Measurements from ENCODE around the gene EYS. TPM values are rescaled to one million over a fixed set of nuclear protein-coding genes. Genes with fewer than 3 reads are reported as not detected.
"Not testable (repeated sequence)": the region's sequence is repeated elsewhere in the genome, so short reads cannot be mapped to it uniquely, and the experiment has no call there.

Gene EYS
- total and polyA plus RNA-seq, 2 of the 13 experiments (the other 11 are each of a cell fraction or from before 2014, with no cell fraction given), result 0.04 to 0.07 TPM

DNA sequence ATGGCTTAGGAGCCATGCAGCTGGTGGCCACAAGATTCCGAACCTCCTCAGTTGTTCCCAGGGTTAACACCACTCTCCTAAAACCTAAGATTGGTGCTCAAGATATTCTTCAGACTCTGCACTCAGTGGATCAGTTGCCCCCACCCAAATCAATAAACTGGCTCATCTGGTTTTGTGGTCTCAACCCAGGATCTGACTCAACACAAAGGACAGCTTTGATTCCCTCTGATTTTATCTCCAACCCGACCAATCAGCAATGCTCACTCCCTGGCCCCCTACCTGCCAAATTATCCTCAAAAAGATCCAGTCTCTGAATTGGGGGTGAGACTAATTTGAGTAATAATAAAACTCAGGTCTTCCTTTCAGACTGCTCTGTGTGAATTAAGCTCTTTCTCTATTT is 137.5 kb downstream of the EYS start:
- H4K20me1 ChIP-seq (ENCODE audit: insufficient read depth, low read length), result no peaks in the 10 kb centered on the region
- in situ Hi-C loops (cut with HindIII; ENCODE audit: extremely low pct_ligation_motif_present, low pct_unique_long_range_greater_than_20kb), result no loop called here
- H3K4me1 ChIP-seq (ENCODE audit: insufficient read depth, low read length), result no peaks in the 10 kb centered on the region
- H3K4me3 ChIP-seq (replicated peaks in 1 of 3; ENCODE audit: insufficient read depth in 1 of 3, low read depth in 2 of 3, low read length in 3 of 3), result no peak overlapping the region
- no peaks in the 10 kb centered on the region for H3K36me3 ChIP-seq (replicated peaks in 1 of 2; ENCODE audit: control insufficient read depth in 1 of 2, insufficient read depth in 2 of 2, low read length in 2 of 2)
- DNase-seq (ENCODE audit: low spot score) (no peak), ATAC-seq (no peak), FAIRE-seq (no peak)
- H3K9me3 ChIP-seq (ENCODE audit: low read length), result no peaks in the 10 kb centered on the region
- H3K9ac ChIP-seq (ENCODE audit: insufficient read depth, low read depth, low read length), result no peak overlapping the region
- TF ChIP-seq JARID2 (CRISPR knock-in tag; IDR thresholded peaks at IDR 0.05; ENCODE audit: insufficient replicate concordance) (no peak), MLXIP (CRISPR knock-in tag; IDR thresholded peaks at IDR 0.05; ENCODE audit: borderline replicate concordance) (no peak), PPARG (CRISPR knock-in tag; conservative IDR thresholded peaks at IDR 0.05) (no peak), NFYB (CRISPR knock-in tag; IDR thresholded peaks at IDR 0.05) (no peak), KDM5A (IDR thresholded peaks at IDR 0.05; ENCODE audit: borderline replicate concordance, low read length) (no peak)
- 15% methylated on average over 2 of the region's 2 CpGs for WGBS (ENCODE audit: low lambda C conversion rate)
- H3K79me2 ChIP-seq (ENCODE audit: insufficient read depth, low read length), result no peaks in the 10 kb centered on the region
- H3K27ac ChIP-seq (ENCODE audit: extremely low read length, insufficient read depth, low read length), result no peak overlapping the region
- CTCF ChIA-PET (ENCODE audit: low intra/inter-chr PET ratio, low total read pairs), result no interaction called here
- no peak overlapping the region for H3K4me2 ChIP-seq (ENCODE audit: low read depth, low read length)
- intact Hi-C loops (cut with micrococcal nuclease; ENCODE audit: unreplicated experiment), result no loop called here
- no peaks in the 10 kb centered on the region for H3K27me3 ChIP-seq (ENCODE audit: control insufficient read depth in 1 of 2, insufficient read depth in 2 of 2, low read length in 2 of 2)
- POLR2A ChIA-PET, result no interaction called here
- no peak overlapping the region for H2AFZ ChIP-seq (ENCODE audit: low read length)
- no TSS peak for BruUV-seq (replicated peaks)

DNA sequence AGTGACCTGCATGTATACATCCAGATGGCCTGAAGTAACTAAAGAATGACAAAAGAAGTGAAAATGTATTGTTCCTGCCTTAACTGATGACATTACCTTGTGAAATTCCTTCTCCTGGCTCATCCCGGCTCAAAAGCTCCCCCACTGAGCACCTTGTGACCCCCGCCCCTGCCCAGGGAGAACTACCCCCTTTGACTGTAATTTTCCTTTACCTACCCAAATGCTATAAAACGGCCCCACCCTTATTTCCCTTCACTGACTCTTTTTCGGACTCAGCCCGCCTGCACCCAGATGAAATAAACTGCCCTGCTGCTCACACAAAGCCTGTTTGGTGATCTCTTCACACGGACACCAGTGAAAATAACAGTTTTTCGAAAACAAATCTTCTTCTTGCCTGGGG is 138.0 kb downstream of the EYS start:
- intact Hi-C loops (cut with micrococcal nuclease; ENCODE audit: unreplicated experiment); POLR2A ChIA-PET; H3K9ac ChIP-seq (ENCODE audit: insufficient read depth, low read depth, low read length); ATAC-seq; DNase-seq (ENCODE audit: low spot score); H3K79me2 ChIP-seq (ENCODE audit: insufficient read depth, low read length); H2AFZ ChIP-seq (ENCODE audit: low read length); H3K27ac ChIP-seq (ENCODE audit: extremely low read length, insufficient read depth, low read length); H3K27me3 ChIP-seq (ENCODE audit: control insufficient read depth in 1 of 2, insufficient read depth in 2 of 2, low read length in 2 of 2); H3K4me3 ChIP-seq (replicated peaks in 1 of 3; ENCODE audit: insufficient read depth in 1 of 3, low read depth in 2 of 3, low read length in 3 of 3); H4K20me1 ChIP-seq (ENCODE audit: insufficient read depth, low read length); CTCF ChIA-PET (ENCODE audit: low intra/inter-chr PET ratio, low total read pairs); H3K4me1 ChIP-seq (ENCODE audit: insufficient read depth, low read length); H3K4me2 ChIP-seq (ENCODE audit: low read depth, low read length); H3K9me3 ChIP-seq (ENCODE audit: low read length); in situ Hi-C loops (cut with HindIII; ENCODE audit: extremely low pct_ligation_motif_present, low pct_unique_long_range_greater_than_20kb); FAIRE-seq; BruUV-seq (replicated peaks); H3K36me3 ChIP-seq (replicated peaks in 1 of 2; ENCODE audit: control insufficient read depth in 1 of 2, insufficient read depth in 2 of 2, low read length in 2 of 2): not testable (repeated sequence)
- WGBS (ENCODE audit: low lambda C conversion rate), result 1% methylated on average over 7 of the region's 7 CpGs

Data from HepG2 (cell line).